Calu3 (cell line): ENCODE results near the gene NSDHL. TPM values are rescaled to one million over a fixed set of nuclear protein-coding genes. Genes with fewer than 3 reads are reported as not detected.
"Not testable (repeated sequence)": the region's sequence is repeated elsewhere in the genome, so short reads cannot be mapped to it uniquely, and the experiment has no call there.

Source experiments
- Bru-seq: library from RNA; stranded (reverse); fragments of 400-500 nt; gene quantifications from one replicate; lab custom pipeline; 2021; lab: Mats Ljungman, UMichigan
- BruChase-seq, 2 experiments: library from RNA; stranded (reverse); fragments of 400-500 nt; gene quantifications; one replicate each; lab custom pipeline; 2021; lab: Mats Ljungman, UMichigan
- BruUV-seq: library from RNA; stranded (reverse); fragments of 400-500 nt; replicated peaks from 2 replicates; lab custom pipeline; 2021; lab: Mats Ljungman, UMichigan
- CTCF ChIA-PET: fragments of 300-600 bp; sonication (Branson Sonifier 250); formaldehyde crosslinking; loops from one replicate; lab custom pipeline; 2022; ENCODE audit warnings: antibody characterized with exemption; lab: Charles Lee
- DNase-seq: peaks from one replicate; pipeline ENCODE4 v3.0.0; 2022
- H3K27ac Mint-ChIP-seq: one replicate; pipeline ENCODE4 v1.8.0; 2022; ENCODE audit warnings: mixed read lengths; ENCODE audit not compliant: unreplicated experiment
- H3K27me3 Mint-ChIP-seq: one replicate; pipeline ENCODE4 v1.8.0; 2022; ENCODE audit warnings: mixed read lengths; ENCODE audit not compliant: unreplicated experiment
- H3K36me3 Mint-ChIP-seq: one replicate; pipeline ENCODE4 v1.8.0; 2022; ENCODE audit warnings: mild to moderate bottlenecking, moderate library complexity, mixed read lengths; ENCODE audit not compliant: insufficient read depth, unreplicated experiment
- H3K4me1 Mint-ChIP-seq: one replicate; pipeline ENCODE4 v1.8.0; 2022; ENCODE audit warnings: mild to moderate bottlenecking, low read depth, mixed read lengths; ENCODE audit not compliant: unreplicated experiment
- H3K4me3 Mint-ChIP-seq: one replicate; pipeline ENCODE4 v1.8.0; 2022; ENCODE audit warnings: mild to moderate bottlenecking, low read depth, moderate library complexity, mixed read lengths; ENCODE audit not compliant: unreplicated experiment
- H3K9me3 Mint-ChIP-seq: one replicate; pipeline ENCODE4 v1.8.0; 2022; ENCODE audit warnings: low read depth, mixed read lengths; ENCODE audit not compliant: unreplicated experiment
- intact Hi-C: fragments of 100-400 bp; cut with micrococcal nuclease; formaldehyde crosslinking; loops from one replicate; pipeline ENCODE4 v1.10.0; 2022; ENCODE audit not compliant: unreplicated experiment
- long read RNA-seq: library from polyadenylated mRNA; stranded (forward); transcript quantifications from one replicate; pipeline ENCODE4 v2.0.0, GENCODE V29; 2022
- total RNA-seq: library from RNA; stranded (reverse); gene quantifications from 2 replicates; pipeline ENCODE4 v1.2.3, GENCODE V29; 2022
- TF ChIP-seq, protein P1 (sequence below): fragments of 200-600 bp; IDR thresholded peaks from one replicate; pipeline ENCODE4 v1.8.0; 2022; ENCODE audit warnings: antibody characterized with exemption; ENCODE audit not compliant: unreplicated experiment

Gene NSDHL
- total RNA-seq (36.5 and 38.1 TPM in 2 replicates), Bru-seq, nascent RNA (percentile 75 among the genes with signal in this experiment), BruChase-seq, experiment 1, labeled RNA remaining after a 6-hour chase (percentile 56 among the genes with signal in this experiment), BruChase-seq, experiment 2, labeled RNA remaining after a 2-hour chase (percentile 62 among the genes with signal in this experiment)
- long read RNA-seq, transcript NSDHL-203 (9 exons, 1,630 nt), result minor isoform, 15 of 99 reads
- long read RNA-seq, transcript NSDHL-201 (8 exons, 1,929 nt), result major isoform, 69 of 99 reads
- long read RNA-seq, partial matches to known transcripts, result 6 of 99 reads
- long read RNA-seq, other reads (novel, unspliced or antisense), result 9 of 99 reads

DNA sequence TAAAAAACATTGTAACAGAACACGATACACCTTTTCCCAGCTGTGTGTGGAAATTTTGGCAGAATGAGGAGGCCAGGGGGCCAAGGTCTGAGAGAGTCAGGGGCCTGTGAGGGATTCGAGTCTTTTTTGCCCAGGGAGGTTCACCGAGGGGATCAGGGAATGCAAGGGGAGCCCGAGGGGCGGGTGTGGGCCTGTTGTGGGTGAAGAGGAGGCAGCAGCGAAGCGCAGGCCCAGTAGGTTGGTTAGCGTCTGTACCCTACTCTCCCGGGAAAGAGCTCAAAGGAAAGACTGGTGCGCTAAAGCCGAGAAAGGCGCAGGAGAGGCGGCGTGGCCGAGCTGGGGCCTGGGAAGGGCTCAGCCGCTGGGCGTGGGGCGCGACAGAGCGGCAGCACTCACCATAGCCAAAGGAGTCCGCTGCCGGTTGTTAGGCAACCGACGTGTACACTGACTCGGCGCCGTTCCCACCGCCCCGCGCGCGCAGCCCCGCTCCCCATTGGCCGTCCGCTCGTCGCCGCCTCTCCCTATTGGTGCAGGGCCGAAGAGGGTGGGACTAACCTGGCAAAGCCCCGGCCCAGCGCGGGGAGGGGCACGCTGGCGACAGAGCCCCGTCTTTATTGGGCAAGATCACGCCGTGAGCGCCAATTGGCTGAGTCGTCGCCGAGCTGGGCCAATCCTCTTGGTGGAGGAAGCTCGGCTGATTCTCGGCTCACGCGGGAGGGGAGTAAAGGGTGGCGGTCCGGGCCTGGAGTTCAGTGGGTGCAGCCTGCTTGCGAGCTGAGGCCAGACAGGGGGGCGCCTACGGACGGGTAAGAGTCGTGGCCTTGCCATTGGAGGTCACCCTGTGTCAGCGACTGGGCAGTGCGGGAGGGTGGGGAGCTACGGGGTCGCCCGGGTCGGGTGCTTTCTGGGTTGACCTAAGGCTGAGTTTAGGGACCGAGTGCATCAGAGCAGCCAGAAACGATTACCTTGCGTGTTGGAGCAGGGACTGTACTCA lies at the start of gene NSDHL, which contains the start of gene CETN2:
Gene NSDHL (plus strand): TSS at position 752 of the 994 bp plus-strand sequence. CDS start 15,262 bp downstream, outside the sequence.
Gene CETN2 (minus strand): TSS at position 446 of the 994 bp plus-strand sequence. CDS start 47 bp downstream, at position 399.
- intact Hi-C loops, result loop anchor here (1.0 kb wide), 1 partner anchor 96 kb away; no protein-coding TSS in a partner anchor

DNA sequence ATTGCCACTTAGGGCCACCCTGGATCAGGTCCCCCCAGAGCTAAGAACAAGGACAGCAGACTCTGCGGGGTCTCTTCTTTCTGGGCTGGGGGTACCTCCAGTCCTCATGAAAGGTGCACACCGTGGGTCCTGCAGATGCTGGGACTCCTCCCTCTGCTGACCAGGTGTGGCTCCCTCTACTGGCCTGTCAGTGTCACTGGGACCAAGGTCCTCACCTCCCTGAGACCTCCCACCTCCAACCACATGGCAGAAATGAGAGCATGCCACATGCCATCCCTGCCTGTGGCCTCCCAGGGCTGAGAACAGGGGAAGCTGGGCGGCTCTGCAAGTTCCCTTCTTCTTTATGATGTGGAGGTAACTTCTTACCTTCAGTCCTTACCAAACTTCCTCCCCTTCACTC lies 43.8 kb upstream of the NSDHL start:
- H3K27ac Mint-ChIP-seq, BruUV-seq, intact Hi-C loops, H3K36me3 Mint-ChIP-seq, H3K4me1 Mint-ChIP-seq, CTCF ChIA-PET, H3K4me3 Mint-ChIP-seq, H3K27me3 Mint-ChIP-seq, H3K9me3 Mint-ChIP-seq, DNase-seq: not testable (repeated sequence)

More for the DNA sequence above, at the start of gene NSDHL, which contains the start of gene CETN2:
- DNase-seq, result peak; percentile 96
- TSS peak; percentile 52 for BruUV-seq
- Mint-ChIP-seq H3K27ac (peak within 1 kb of the TSS; percentile 94), H3K27me3 (no peaks in the 10 kb centered on the region), H3K4me1 (peaks cover 25% of the 10 kb centered on the region), H3K4me3 (peak within 1 kb of the TSS; percentile 90), H3K9me3 (no peaks in the 10 kb centered on the region), H3K36me3 (peaks cover 32% of the 10 kb centered on the region)
- CTCF ChIA-PET, result interaction anchor here (0.7 to 1.4 kb wide), 2 partner anchors 9 to 1428 kb away, joined by 5 to 6 read pairs; no protein-coding TSS in a partner anchor
- TF ChIP-seq, protein P1, sequence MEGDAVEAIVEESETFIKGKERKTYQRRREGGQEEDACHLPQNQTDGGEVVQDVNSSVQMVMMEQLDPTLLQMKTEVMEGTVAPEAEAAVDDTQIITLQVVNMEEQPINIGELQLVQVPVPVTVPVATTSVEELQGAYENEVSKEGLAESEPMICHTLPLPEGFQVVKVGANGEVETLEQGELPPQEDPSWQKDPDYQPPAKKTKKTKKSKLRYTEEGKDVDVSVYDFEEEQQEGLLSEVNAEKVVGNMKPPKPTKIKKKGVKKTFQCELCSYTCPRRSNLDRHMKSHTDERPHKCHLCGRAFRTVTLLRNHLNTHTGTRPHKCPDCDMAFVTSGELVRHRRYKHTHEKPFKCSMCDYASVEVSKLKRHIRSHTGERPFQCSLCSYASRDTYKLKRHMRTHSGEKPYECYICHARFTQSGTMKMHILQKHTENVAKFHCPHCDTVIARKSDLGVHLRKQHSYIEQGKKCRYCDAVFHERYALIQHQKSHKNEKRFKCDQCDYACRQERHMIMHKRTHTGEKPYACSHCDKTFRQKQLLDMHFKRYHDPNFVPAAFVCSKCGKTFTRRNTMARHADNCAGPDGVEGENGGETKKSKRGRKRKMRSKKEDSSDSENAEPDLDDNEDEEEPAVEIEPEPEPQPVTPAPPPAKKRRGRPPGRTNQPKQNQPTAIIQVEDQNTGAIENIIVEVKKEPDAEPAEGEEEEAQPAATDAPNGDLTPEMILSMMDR, result no peak

DNA sequence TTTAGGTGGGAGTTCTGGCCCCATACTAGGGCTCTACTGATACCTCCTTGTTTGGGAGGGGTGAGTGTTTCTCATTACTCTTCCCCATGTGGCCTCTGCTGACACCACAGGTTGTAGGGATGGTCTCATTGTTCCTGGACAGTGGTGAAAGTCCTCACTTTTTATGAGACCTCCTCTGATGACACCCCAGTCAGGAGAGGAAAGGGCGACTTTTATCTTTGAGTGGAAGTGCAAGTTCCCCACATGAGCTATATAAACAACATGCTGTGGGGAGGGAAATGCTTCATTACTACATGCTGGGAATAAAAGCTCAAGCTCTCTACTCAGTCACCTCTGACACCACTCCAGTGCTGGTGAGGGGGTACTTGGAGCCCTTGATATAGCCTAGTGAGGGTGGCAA lies 31.9 kb upstream of the NSDHL start:
- intact Hi-C loops, result no loop called here
- Mint-ChIP-seq H3K4me1 (no peaks in the 10 kb centered on the region), H3K9me3 (no peaks in the 10 kb centered on the region), H3K36me3 (no peaks in the 10 kb centered on the region), H3K27me3 (peaks cover 69% of the 10 kb centered on the region), H3K4me3 (no peak overlapping the region), H3K27ac (no peak overlapping the region)
- DNase-seq, result no peak
- no TSS peak for BruUV-seq
- CTCF ChIA-PET, result no interaction called here
- TF ChIP-seq, protein P1, result no peak

DNA sequence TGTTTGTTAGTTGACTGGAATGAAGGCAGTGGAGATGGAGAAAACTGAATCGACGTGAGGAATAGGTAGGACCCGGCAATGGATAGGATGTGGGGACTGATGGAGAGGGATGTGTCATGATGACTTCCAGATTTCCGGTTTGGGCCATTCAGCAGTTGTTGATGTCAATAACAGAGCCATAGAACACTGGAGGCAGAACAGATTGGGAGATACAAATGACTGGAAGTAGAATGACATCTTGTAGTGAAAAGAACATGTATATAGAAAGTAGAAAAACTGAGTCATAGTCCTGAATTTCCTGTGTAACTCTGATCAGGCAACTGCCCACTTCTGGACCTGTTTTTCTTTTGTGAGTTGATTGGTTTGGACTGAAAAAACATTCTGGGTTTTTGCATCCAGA lies 24.8 kb upstream of the NSDHL start:
- no peak for DNase-seq
- TF ChIP-seq, protein P1, result no peak
- H3K4me3 Mint-ChIP-seq, result no peak overlapping the region
- no peak overlapping the region for H3K27ac Mint-ChIP-seq
- BruUV-seq, result no TSS peak
- intact Hi-C loops, result no loop called here
- H3K27me3 Mint-ChIP-seq, result peaks cover 82% of the 10 kb centered on the region
- H3K4me1 Mint-ChIP-seq, result no peaks in the 10 kb centered on the region
- no peaks in the 10 kb centered on the region for H3K36me3 Mint-ChIP-seq
- CTCF ChIA-PET, result no interaction called here
- H3K9me3 Mint-ChIP-seq, result no peaks in the 10 kb centered on the region
